Trophoblast cell (in vitro differentiated cells and primary cell): Measurements from ENCODE around the gene JMJD1C.

Experiments
- DNase-seq, 2 donors: peaks; one replicate each; pipeline ENCODE4 v3.0.0-alpha.2; 2016
- H2AFZ ChIP-seq: 2 replicates; pipeline ENCODE4 v1.6.1; 2013; ENCODE audit warnings: low read length, moderate library complexity, mild to moderate bottlenecking; ENCODE audit not compliant: insufficient read depth, poor library complexity
- H2AK5ac ChIP-seq: 2 replicates; pipeline ENCODE4 v1.6.1; 2013; ENCODE audit warnings: mild to moderate bottlenecking, low read length
- H2BK120ac ChIP-seq: 2 replicates; pipeline ENCODE4 v1.6.1; 2013; ENCODE audit warnings: low read length, mild to moderate bottlenecking, moderate library complexity; ENCODE audit not compliant: insufficient read depth, poor library complexity
- H2BK12ac ChIP-seq: 2 replicates; pipeline ENCODE4 v1.6.1; 2013; ENCODE audit warnings: mild to moderate bottlenecking, low read length, moderate library complexity
- H2BK5ac ChIP-seq: 2 replicates; pipeline ENCODE4 v1.6.1; 2013; ENCODE audit warnings: low read length, low read depth, moderate library complexity, mild to moderate bottlenecking; ENCODE audit not compliant: poor library complexity
- H3K14ac ChIP-seq: 2 replicates; pipeline ENCODE4 v1.6.1; 2013; ENCODE audit warnings: mild to moderate bottlenecking, low read length
- H3K18ac ChIP-seq: 2 replicates; pipeline ENCODE4 v1.6.1; 2013; ENCODE audit warnings: mild to moderate bottlenecking, low read length
- H3K23ac ChIP-seq: 2 replicates; pipeline ENCODE4 v1.6.1; 2013; ENCODE audit warnings: low read length
- H3K27ac ChIP-seq: 2 replicates; pipeline ENCODE4 v1.5.1; 2013; ENCODE audit warnings: low read depth, mild to moderate bottlenecking, inconsistent platforms, low read length, moderate library complexity
- H3K27me3 ChIP-seq: 2 replicates; pipeline ENCODE4 v1.6.1; 2013; ENCODE audit warnings: inconsistent platforms, mild to moderate bottlenecking, low read length, moderate library complexity; ENCODE audit not compliant: insufficient read depth
- H3K36me3 ChIP-seq, 2 experiments: 1 replicate in 1 of 2; 2 replicates in 1 of 2; pipeline ENCODE4 v1.6.1; 2013; ENCODE audit warnings: low read length in 2 of 2, mild to moderate bottlenecking in 2 of 2, moderate library complexity in 1 of 2; ENCODE audit not compliant: insufficient read depth in 2 of 2, control insufficient read depth in 1 of 2
- H3K4ac ChIP-seq: 2 replicates; pipeline ENCODE4 v1.6.1; 2013; ENCODE audit warnings: low read depth, mild to moderate bottlenecking, low read length, moderate library complexity
- H3K4me1 ChIP-seq, 2 experiments: 1 replicate in 1 of 2; 2 replicates in 1 of 2; pipeline ENCODE4 v1.6.1; 2013; ENCODE audit warnings: low read length in 2 of 2, mild to moderate bottlenecking in 2 of 2, moderate library complexity in 1 of 2; ENCODE audit not compliant: insufficient read depth in 2 of 2, control insufficient read depth in 1 of 2
- H3K4me2 ChIP-seq: 2 replicates; pipeline ENCODE4 v1.6.1; 2013; ENCODE audit warnings: inconsistent platforms, mild to moderate bottlenecking, low read length, moderate library complexity
- H3K4me3 ChIP-seq: 2 replicates; pipeline ENCODE4 v1.5.1; 2013; ENCODE audit warnings: mild to moderate bottlenecking, low read depth, low read length, inconsistent platforms
- H3K79me1 ChIP-seq: one replicate; pipeline ENCODE4 v1.6.1; 2013; ENCODE audit warnings: low read length
- H3K79me2 ChIP-seq: 2 replicates; pipeline ENCODE4 v1.6.1; 2013; ENCODE audit warnings: low read length, mild to moderate bottlenecking; ENCODE audit not compliant: control insufficient read depth, insufficient read depth, poor library complexity
- H3K9ac ChIP-seq: 2 replicates; pipeline ENCODE4 v1.6.1; 2013; ENCODE audit warnings: mild to moderate bottlenecking, low read length
- H3K9me3 ChIP-seq: 2 replicates; pipeline ENCODE4 v1.6.1; 2013; ENCODE audit warnings: low read depth, mild to moderate bottlenecking, control low read depth, inconsistent platforms, low read length; ENCODE audit not compliant: insufficient read depth
- H4K12ac ChIP-seq: 2 replicates; pipeline ENCODE4 v1.6.1; 2013; ENCODE audit warnings: low read depth, mild to moderate bottlenecking, low read length, moderate library complexity
- H4K8ac ChIP-seq: 2 replicates; pipeline ENCODE4 v1.6.1; 2013; ENCODE audit warnings: low read depth, mild to moderate bottlenecking, low read length, moderate library complexity
- H4K91ac ChIP-seq: one replicate; pipeline ENCODE4 v1.6.1; 2013; ENCODE audit warnings: low read depth, mild to moderate bottlenecking, low read length, moderate library complexity
- WGBS: extraction: QIAGEN DNeasy Blood & Tissue Kit; methylation state at CpG from one replicate; pipeline ENCODE4 v1.1.7; 2013; ENCODE audit warnings: missing lambda C conversion rate; ENCODE audit not compliant: insufficient read length, insufficient coverage; ENCODE audit errors: extremely low coverage; 5-methylcytosine and 5-hydroxymethylcytosine counted together

JMJD1C gene

DNA sequence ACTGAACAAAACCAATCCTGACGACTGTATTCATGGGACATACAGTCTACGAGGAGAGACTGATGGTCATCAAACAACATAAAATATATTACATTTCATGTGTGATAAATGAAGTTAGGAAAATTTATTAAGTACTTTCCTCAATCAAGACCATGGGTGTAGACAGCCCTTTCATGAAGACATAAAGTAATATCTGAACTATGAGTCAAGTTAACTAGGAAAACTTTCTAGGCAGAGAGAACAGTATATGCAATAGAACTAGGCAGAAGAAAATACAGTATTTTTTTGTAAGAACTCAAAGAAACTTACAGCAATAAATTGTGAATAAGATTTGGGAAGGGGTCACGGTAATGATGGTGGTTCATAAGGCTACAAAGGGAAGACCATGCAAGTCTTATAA, 112.8 kb downstream of the JMJD1C start:
- Histone ChIP-seq H3K27me3 (no peaks in the 10 kb centered on the region), H3K4me1 (no peaks in the 10 kb centered on the region), H4K8ac (no peak overlapping the region), H3K23ac (no peak overlapping the region), H3K18ac (no peak overlapping the region), H2BK120ac (no peak overlapping the region), H2AFZ (no peak overlapping the region), H3K4ac (no peak overlapping the region), H2BK12ac (no peak overlapping the region), H3K4me3 (no peak overlapping the region), H3K9ac (no peak overlapping the region), H4K91ac (no peak overlapping the region), H2BK5ac (no peak overlapping the region), H4K12ac (no peak overlapping the region), H3K27ac (no peak overlapping the region), H2AK5ac (no peak overlapping the region), H3K9me3 (no peaks in the 10 kb centered on the region), H3K4me2 (no peak overlapping the region), H3K79me2 (no peaks in the 10 kb centered on the region), H3K14ac (no peak overlapping the region), H3K36me3 (no peaks in the 10 kb centered on the region), H3K79me1 (no peaks in the 10 kb centered on the region)
- DNase-seq = no peak
- no CpG with 5 or more reads among the region's 3 CpGs for WGBS

DNA sequence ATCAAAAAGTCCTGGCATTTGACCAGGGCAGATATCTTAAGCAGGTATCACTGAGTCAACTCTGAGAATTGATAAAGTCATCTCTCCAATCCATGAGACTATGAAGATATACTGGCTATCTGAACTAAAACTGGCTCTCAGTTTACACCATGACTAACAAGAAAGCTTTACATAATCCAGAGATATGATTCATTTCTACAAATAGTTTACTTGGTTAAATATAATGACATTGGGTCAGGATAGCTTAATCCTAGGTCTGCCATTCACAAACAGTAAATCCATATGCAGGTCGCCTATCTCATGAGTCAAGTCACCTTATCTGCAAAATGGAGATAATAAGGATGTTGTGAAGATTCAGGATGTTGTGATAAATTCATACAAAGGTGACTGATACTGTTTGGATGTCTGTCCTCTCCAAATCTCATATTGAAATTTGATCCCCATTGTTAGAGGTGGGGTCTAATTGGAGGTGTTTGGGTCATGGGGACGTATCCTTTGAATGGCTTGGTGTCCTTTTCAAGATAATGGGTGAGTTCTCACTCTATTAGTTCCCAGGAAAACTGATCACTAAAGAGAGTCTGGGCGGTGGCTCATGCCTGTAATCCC, 117.4 kb downstream of the JMJD1C start:
- no peak overlapping the region for H3K14ac ChIP-seq
- no peak overlapping the region for H4K8ac ChIP-seq
- no peak for DNase-seq
- H3K79me1 ChIP-seq = no peaks in the 10 kb centered on the region
- no peak overlapping the region for H3K4me3 ChIP-seq
- no peak overlapping the region for H3K27ac ChIP-seq
- no CpG with 5 or more reads among the region's 3 CpGs for WGBS
- no peak overlapping the region for H4K12ac ChIP-seq
- no peak overlapping the region for H3K23ac ChIP-seq
- no peak overlapping the region for H3K18ac ChIP-seq
- no peak overlapping the region for H4K91ac ChIP-seq
- H2BK5ac ChIP-seq = no peak overlapping the region
- H3K36me3 ChIP-seq = no peaks in the 10 kb centered on the region
- no peak overlapping the region for H2BK12ac ChIP-seq
- no peak overlapping the region for H2AFZ ChIP-seq
- no peaks in the 10 kb centered on the region for H3K27me3 ChIP-seq
- no peak overlapping the region for H2BK120ac ChIP-seq
- peaks cover 3% of the 10 kb centered on the region for H3K79me2 ChIP-seq
- H3K9me3 ChIP-seq = no peaks in the 10 kb centered on the region
- no peak overlapping the region for H3K9ac ChIP-seq
- no peak overlapping the region for H3K4ac ChIP-seq
- no peak overlapping the region for H3K4me2 ChIP-seq
- H3K4me1 ChIP-seq = no peaks in the 10 kb centered on the region
- no peak overlapping the region for H2AK5ac ChIP-seq

DNA sequence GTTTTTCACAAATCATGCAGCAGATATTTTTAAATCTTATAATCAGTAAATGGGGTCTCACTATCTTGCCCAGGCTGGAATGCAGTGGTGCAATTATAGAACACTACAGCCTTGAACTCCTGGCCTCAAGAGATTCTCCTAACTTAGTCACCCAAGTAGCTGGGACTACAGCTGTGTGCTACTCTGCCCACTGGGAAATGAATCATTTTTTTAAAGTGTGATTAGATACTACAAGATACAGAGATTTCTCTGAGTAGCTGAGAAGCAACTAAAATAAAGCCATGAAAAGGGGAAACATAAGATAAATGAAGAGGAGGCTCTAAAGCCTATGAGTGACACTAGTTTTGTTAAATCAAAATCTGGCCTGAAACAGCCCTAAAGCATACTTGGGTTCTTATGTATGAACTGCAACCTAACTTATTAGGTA, 119.7 kb downstream of the JMJD1C start:
- no peaks in the 10 kb centered on the region for H3K4me1 ChIP-seq
- no peak overlapping the region for H4K12ac ChIP-seq
- H3K4me2 ChIP-seq = no peak overlapping the region
- H3K4me3 ChIP-seq = no peak overlapping the region
- H3K27ac ChIP-seq = no peak overlapping the region
- H2BK120ac ChIP-seq = no peak overlapping the region
- no peak overlapping the region for H3K18ac ChIP-seq
- no peak overlapping the region for H2BK12ac ChIP-seq
- no peak for DNase-seq
- H2BK5ac ChIP-seq = no peak overlapping the region
- H3K27me3 ChIP-seq = no peaks in the 10 kb centered on the region
- no peaks in the 10 kb centered on the region for H3K79me1 ChIP-seq
- H3K9ac ChIP-seq = no peak overlapping the region
- no peak overlapping the region for H2AK5ac ChIP-seq
- H3K79me2 ChIP-seq = peaks cover 3% of the 10 kb centered on the region
- H3K4ac ChIP-seq = no peak overlapping the region
- no peaks in the 10 kb centered on the region for H3K9me3 ChIP-seq
- H3K23ac ChIP-seq = no peak overlapping the region
- H2AFZ ChIP-seq = no peak overlapping the region
- no peak overlapping the region for H3K14ac ChIP-seq
- H4K91ac ChIP-seq = no peak overlapping the region
- H3K36me3 ChIP-seq = no peaks in the 10 kb centered on the region
- H4K8ac ChIP-seq = no peak overlapping the region

DNA sequence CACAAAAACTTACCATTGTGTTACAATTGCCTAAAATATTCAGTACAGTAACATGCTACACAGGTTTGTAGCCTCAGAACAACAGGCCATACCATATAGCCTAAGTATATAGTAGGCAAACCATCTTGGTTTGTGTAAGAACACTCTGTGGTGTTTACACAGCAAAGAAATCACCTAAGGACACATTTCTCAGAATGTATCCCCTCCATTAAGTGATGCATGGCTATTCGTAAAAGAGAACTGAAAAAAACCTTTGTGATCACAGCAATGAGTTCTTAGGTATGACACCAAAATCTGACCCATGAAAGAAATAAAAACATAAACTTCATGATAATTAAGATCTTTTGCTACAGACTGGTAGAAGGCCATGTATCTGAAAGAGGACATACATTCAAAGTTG, 121.5 kb downstream of the JMJD1C start:
- no peaks in the 10 kb centered on the region for H3K9me3 ChIP-seq
- H3K4me1 ChIP-seq = no peaks in the 10 kb centered on the region
- no peak overlapping the region for H4K91ac ChIP-seq
- no peak for DNase-seq
- no peak overlapping the region for H3K4me3 ChIP-seq
- peaks cover 3% of the 10 kb centered on the region for H3K79me2 ChIP-seq
- no peak overlapping the region for H3K23ac ChIP-seq
- H4K12ac ChIP-seq = no peak overlapping the region
- no peak overlapping the region for H2BK120ac ChIP-seq
- H3K79me1 ChIP-seq = no peaks in the 10 kb centered on the region
- no peak overlapping the region for H3K4ac ChIP-seq
- no peak overlapping the region for H3K14ac ChIP-seq
- H3K27me3 ChIP-seq = no peaks in the 10 kb centered on the region
- H2AK5ac ChIP-seq = no peak overlapping the region
- no peak overlapping the region for H2BK12ac ChIP-seq
- H2BK5ac ChIP-seq = no peak overlapping the region
- no peak overlapping the region for H2AFZ ChIP-seq
- H4K8ac ChIP-seq = no peak overlapping the region
- WGBS = no CpG with 5 or more reads among the region's 1 CpG
- H3K36me3 ChIP-seq = no peaks in the 10 kb centered on the region
- no peak overlapping the region for H3K9ac ChIP-seq
- H3K18ac ChIP-seq = no peak overlapping the region
- no peak overlapping the region for H3K27ac ChIP-seq
- H3K4me2 ChIP-seq = no peak overlapping the region
